Psoas muscle (tissue), 8 donors: ENCODE measurements around the gene SLC34A1. TPM values are rescaled to one million over a fixed set of nuclear protein-coding genes. Genes with fewer than 3 reads are reported as not detected.

ENCODE experiments used
- ATAC-seq, 4 donors: fragments of 200-7000 bp; cut with Tn5 transposase; one replicate each; pipeline ENCODE4 v1.9.1; 2020; ENCODE audit warnings: moderate library complexity in 3 of 4, mild to moderate bottlenecking in 2 of 4
- DNase-seq, 2 donors: peaks; one replicate each; pipeline ENCODE4 v3.0.0-alpha.2; 2020
- H3K27ac ChIP-seq: fragments of 200-600 bp; one replicate; pipeline ENCODE4 v1.8.0; 2022
- H3K27me3 ChIP-seq, 3 donors: fragments of 200-600 bp in 1 of 3; one replicate each; pipeline versions ENCODE4 v1.6.1 to v1.8.0; 2013 to 2022; ENCODE audit warnings: low read length in 2 of 3, mild to moderate bottlenecking in 2 of 3, moderate library complexity in 1 of 3; ENCODE audit not compliant: insufficient read depth in 3 of 3
- H3K36me3 ChIP-seq, 2 donors: fragments of 200-600 bp in 1 of 2; one replicate each; pipeline versions ENCODE4 v1.6.1 to v1.8.0; 2013 to 2022; ENCODE audit warnings: low read depth in 1 of 2, mild to moderate bottlenecking in 1 of 2, moderate library complexity in 1 of 2; ENCODE audit not compliant: insufficient read depth in 1 of 2
- H3K4me1 ChIP-seq: fragments of 200-600 bp; one replicate; pipeline ENCODE4 v1.8.0; 2022
- H3K4me3 ChIP-seq: fragments of 200-600 bp; one replicate; pipeline ENCODE4 v1.8.0; 2022; ENCODE audit warnings: mild to moderate bottlenecking
- H3K9me3 ChIP-seq: fragments of 200-600 bp; one replicate; pipeline ENCODE4 v1.8.0; 2022
- WGBS, 3 donors: extraction: QIAGEN DNeasy Blood & Tissue Kit; methylation state at CpG; one replicate each; pipeline versions ENCODE4 v1.1.6 to v1.1.7; 2013; 5-methylcytosine and 5-hydroxymethylcytosine counted together
- intact Hi-C, 2 donors: fragments of 100-400 bp; cut with DNase I; formaldehyde crosslinking; loops; one replicate each; pipeline versions ENCODE4 v1.11.0 to v1.14.2; 2022
- polyA plus RNA-seq, 3 donors: library from polyadenylated mRNA; stranded (reverse); fragments of 200-250 nt; gene quantifications; one replicate each; pipeline ENCODE4 v1.2.3, GENCODE V29; 2013
- total RNA-seq, 4 donors: library from RNA; stranded (reverse); fragmentation: NEBNext Ultra II Directional in 2 of 4; extraction: Animal tissue kit (Norgen Biotek cat#: 25700) in 2 of 4; gene quantifications; one replicate each; pipeline versions ENCODE4 v1.2.1 to v1.2.4, GENCODE V29; 2021 to 2023
- TF ChIP-seq, protein P1 (sequence below): fragments of 200-600 bp; IDR thresholded peaks from one replicate; pipeline ENCODE4 v1.8.0; 2022; ENCODE audit warnings: antibody characterized with exemption
- donor health status: healthy with polysubstance abuse.
- donor health status: DM: no; HTN: no; CAD: no; lungs with moderate emphysema.
- donor health status: Bipolar disorder and iron deficiency.
- donor health status: healthy.
- donor health status: DM: yes; HTN: yes; CAD: no.
- donor health status: DM: no; HTN: no; CAD: no.
- donor health status: DM: no; HTN: no; CAD: no.
- donor health status: DM: yes; HTN: yes; CAD: no.

Gene SLC34A1
- total and polyA plus RNA-seq, 7 donors = not detected

DNA sequence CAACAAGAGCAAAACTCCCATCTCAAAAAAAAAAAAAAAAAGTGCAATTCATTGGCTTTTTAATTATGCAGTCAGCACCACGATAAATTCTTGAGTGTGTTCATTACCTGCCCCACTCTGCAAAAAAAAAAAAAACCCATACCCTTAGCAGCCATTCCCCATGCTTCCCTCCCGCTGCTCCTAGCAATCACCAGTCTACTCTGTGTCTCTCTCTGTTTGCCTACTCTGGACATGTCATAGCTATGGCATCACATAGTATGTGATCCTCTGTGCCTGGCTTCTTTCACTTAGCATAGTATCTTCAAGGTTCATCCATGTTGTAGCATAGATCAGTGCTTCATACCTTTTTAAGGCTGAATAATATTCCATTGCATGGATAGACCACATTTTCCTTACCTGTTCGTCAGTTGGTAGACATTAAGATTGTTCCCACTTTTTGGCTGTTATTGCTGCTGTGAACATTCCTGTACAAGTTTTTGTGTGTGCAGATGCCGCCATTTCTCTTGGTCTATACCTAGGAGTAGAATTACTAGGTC lies 55.4 kb downstream of the SLC34A1 start:
- no peaks in the 10 kb centered on the region for H3K4me1 ChIP-seq
- peaks cover 0 to 63% of the 10 kb centered on the region in 2 donors for H3K36me3 ChIP-seq
- no peak overlapping the region for H3K4me3 ChIP-seq
- H3K27ac ChIP-seq = no peak overlapping the region
- TF ChIP-seq, protein P1, sequence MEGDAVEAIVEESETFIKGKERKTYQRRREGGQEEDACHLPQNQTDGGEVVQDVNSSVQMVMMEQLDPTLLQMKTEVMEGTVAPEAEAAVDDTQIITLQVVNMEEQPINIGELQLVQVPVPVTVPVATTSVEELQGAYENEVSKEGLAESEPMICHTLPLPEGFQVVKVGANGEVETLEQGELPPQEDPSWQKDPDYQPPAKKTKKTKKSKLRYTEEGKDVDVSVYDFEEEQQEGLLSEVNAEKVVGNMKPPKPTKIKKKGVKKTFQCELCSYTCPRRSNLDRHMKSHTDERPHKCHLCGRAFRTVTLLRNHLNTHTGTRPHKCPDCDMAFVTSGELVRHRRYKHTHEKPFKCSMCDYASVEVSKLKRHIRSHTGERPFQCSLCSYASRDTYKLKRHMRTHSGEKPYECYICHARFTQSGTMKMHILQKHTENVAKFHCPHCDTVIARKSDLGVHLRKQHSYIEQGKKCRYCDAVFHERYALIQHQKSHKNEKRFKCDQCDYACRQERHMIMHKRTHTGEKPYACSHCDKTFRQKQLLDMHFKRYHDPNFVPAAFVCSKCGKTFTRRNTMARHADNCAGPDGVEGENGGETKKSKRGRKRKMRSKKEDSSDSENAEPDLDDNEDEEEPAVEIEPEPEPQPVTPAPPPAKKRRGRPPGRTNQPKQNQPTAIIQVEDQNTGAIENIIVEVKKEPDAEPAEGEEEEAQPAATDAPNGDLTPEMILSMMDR = no peak
- no peaks in the 10 kb centered on the region for H3K27me3 ChIP-seq
- ATAC-seq = no peak
- intact Hi-C loops = no loop called here
- 95 to 97% (median 96%) methylated on average over 4 of the region's 4 CpGs for WGBS, 3 donors
- no peaks in the 10 kb centered on the region for H3K9me3 ChIP-seq
- no peak for DNase-seq

- peaks cover 0 to 55% of the 10 kb centered on the region in 2 donors for H3K36me3 ChIP-seq
- TF ChIP-seq, protein P1 = no peak
Observed at GRCh38 chr5:177440211-177440989, 56.2 kb downstream of the SLC34A1 start.

DNA sequence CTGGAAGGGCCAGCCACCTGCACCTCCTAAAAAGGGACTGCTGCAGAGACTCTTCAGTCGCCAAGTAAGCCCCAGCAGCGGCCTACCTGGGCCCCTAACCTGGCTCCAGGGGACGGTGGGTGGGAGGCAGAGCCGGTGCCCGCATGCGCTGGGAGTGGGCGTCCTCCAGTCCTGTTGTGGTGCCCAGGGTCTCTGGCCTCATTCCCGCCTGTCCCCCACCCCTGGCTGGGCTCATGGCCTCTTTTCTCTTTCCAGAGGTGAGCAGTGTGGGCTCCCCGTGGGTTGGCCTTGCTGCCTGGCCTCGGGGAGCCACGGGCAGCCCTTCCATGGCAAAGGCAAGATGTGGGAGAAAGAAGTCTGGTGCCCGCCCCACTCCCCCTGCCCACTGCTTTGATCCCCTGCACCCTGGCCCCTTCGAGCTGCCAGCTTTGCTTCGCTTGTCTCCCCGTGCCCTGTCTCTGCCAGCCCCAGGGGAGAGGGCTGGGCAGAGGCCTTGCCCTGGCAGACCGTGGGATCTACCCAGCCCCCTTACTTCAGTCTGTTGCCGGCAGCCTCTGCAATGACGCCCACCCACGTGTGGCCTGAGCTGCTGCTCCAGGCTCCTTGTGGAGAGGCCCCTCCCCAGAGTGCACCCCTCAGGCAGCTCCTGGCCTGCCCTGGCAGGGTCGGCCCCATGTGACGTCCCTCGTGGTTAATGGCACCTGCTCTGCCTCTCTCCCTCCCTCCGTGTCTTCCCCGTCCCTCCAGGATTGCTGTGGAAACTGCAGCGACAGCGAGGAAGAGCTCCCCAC lies 57.0 kb downstream of the SLC34A1 start:
- H3K36me3 ChIP-seq = peaks cover 0 to 47% of the 10 kb centered on the region in 2 donors
- no peaks in the 10 kb centered on the region for H3K27me3 ChIP-seq
- peaks cover 3% of the 10 kb centered on the region for H3K4me1 ChIP-seq
- no peak overlapping the region for H3K4me3 ChIP-seq
- TF ChIP-seq, protein P1 = no peak
- no peak for ATAC-seq
- intact Hi-C loops = no loop called here
- WGBS, 3 donors = 79 to 91% (median 82%) methylated on average over 18 to 26 of the region's 26 CpGs
- no peaks in the 10 kb centered on the region for H3K9me3 ChIP-seq
- DNase-seq = no peak
- no peak overlapping the region for H3K27ac ChIP-seq

More at GRCh38 chr5:177440211-177440989, 56.2 kb downstream of the SLC34A1 start:
- Histone ChIP-seq H3K4me3 (no peak overlapping the region), H3K27ac (no peak overlapping the region), H3K9me3 (no peaks in the 10 kb centered on the region), H3K27me3 (no peaks in the 10 kb centered on the region), H3K4me1 (no peaks in the 10 kb centered on the region)
- ATAC-seq = no peak
- 78 to 85% (median 79%) methylated on average over 24 of the region's 24 CpGs for WGBS, 3 donors
- no peak for DNase-seq
- intact Hi-C loops = no loop called here

GRCh38 chr5:177442066-177442826 lies 58.0 kb downstream of the SLC34A1 start:
- TF ChIP-seq, protein P1 = no peak

More at GRCh38 chr5:177442066-177442826, 58.0 kb downstream of the SLC34A1 start:
- Histone ChIP-seq H3K4me1 (peaks cover 6% of the 10 kb centered on the region), H3K27ac (no peak overlapping the region), H3K27me3 (peaks cover 0 to 4% (median 0%) of the 10 kb centered on the region in 3 donors), H3K9me3 (no peaks in the 10 kb centered on the region), H3K4me3 (no peak overlapping the region), H3K36me3 (peaks cover 0 to 37% of the 10 kb centered on the region in 2 donors)
- 90 to 94% (median 91%) methylated on average over 20 of the region's 20 CpGs for WGBS, 3 donors
- ATAC-seq (no peak), DNase-seq (no peak)
- intact Hi-C loops = no loop called here
